Neural crest cell (in vitro differentiated cells): ENCODE results near the gene CHTF18. TPM values are rescaled to one million over a fixed set of nuclear protein-coding genes. Genes with fewer than 3 reads are reported as not detected.

Experiments used
- DNase-seq: peaks from one replicate; pipeline ENCODE4 v3.0.0; 2021; ENCODE audit warnings: low read depth, mixed read lengths, low spot score
- H3K27ac Mint-ChIP-seq: one replicate; pipeline ENCODE4 v1.8.0; 2021; ENCODE audit warnings: mild to moderate bottlenecking, mixed read lengths; ENCODE audit not compliant: unreplicated experiment
- H3K27me3 Mint-ChIP-seq: 2 replicates; pipeline ENCODE4 v1.8.0; 2021; ENCODE audit warnings: low read depth, mild to moderate bottlenecking, mixed read lengths
- H3K36me3 Mint-ChIP-seq: 2 replicates; pipeline ENCODE4 v1.8.0; 2021; ENCODE audit warnings: low read depth, mild to moderate bottlenecking, mixed read lengths
- H3K4me1 Mint-ChIP-seq: 2 replicates; pipeline ENCODE4 v1.8.0; 2021; ENCODE audit warnings: mixed read lengths
- H3K4me3 Mint-ChIP-seq: one replicate; pipeline ENCODE4 v1.8.0; 2021; ENCODE audit warnings: mild to moderate bottlenecking, mixed read lengths
- H3K9me3 Mint-ChIP-seq: 2 replicates; pipeline ENCODE4 v1.8.0; 2021; ENCODE audit warnings: mixed read lengths
- CTCF ChIP-seq: fragments of 200-600 bp; sonication (generic); conservative IDR thresholded peaks from 2 replicates; pipeline ENCODE4 v1.5.0; 2021; ENCODE audit warnings: antibody characterized with exemption, mild to moderate bottlenecking
- total RNA-seq: library from RNA; stranded (reverse); gene quantifications from 2 replicates; pipeline ENCODE4 v1.2.1, GENCODE V29; 2021

CHTF18 gene
- total RNA-seq, 1 donor from 2014 or later = 169 TPM

- Mint-ChIP-seq H3K4me1 (no peaks in the 10 kb centered on the region), H3K27ac (no peak overlapping the region), H3K27me3 (no peaks in the 10 kb centered on the region), H3K4me3 (no peak overlapping the region), H3K36me3 (no peaks in the 10 kb centered on the region), H3K9me3 (no peaks in the 10 kb centered on the region)
- TF ChIP-seq CTCF = peak; percentile 36
- no peak for DNase-seq
These were observed 44.5 kb upstream of the CHTF18 start for GRCh38 chr16:743794-744500.

DNA sequence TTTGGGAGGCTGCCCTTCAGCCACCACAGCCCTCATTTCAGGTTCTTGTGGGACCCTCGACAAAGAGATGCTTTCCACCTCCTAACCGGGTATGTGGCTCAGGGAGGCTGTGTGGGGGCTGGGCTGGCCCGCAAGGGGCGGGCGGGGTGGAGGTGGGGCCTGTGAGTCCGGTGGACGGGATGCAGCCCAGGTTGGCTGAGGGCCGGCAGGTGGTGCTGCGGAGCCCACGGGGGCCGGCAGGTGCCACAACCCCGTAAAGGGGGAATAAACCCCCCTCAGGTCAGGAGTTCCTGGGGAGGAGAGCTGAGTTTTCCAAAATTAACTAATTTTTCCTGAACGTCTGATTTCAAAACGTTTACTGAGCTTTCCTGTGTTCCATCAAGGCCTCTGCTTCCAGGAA is 42.7 kb upstream of the CHTF18 start:
- no peak overlapping the region for H3K27ac Mint-ChIP-seq
- H3K4me1 Mint-ChIP-seq = no peaks in the 10 kb centered on the region
- no peaks in the 10 kb centered on the region for H3K27me3 Mint-ChIP-seq
- no peak overlapping the region for H3K4me3 Mint-ChIP-seq
- no peaks in the 10 kb centered on the region for H3K9me3 Mint-ChIP-seq
- no peak for DNase-seq
- no peaks in the 10 kb centered on the region for H3K36me3 Mint-ChIP-seq
- peak; percentile 66 for TF ChIP-seq CTCF

DNA sequence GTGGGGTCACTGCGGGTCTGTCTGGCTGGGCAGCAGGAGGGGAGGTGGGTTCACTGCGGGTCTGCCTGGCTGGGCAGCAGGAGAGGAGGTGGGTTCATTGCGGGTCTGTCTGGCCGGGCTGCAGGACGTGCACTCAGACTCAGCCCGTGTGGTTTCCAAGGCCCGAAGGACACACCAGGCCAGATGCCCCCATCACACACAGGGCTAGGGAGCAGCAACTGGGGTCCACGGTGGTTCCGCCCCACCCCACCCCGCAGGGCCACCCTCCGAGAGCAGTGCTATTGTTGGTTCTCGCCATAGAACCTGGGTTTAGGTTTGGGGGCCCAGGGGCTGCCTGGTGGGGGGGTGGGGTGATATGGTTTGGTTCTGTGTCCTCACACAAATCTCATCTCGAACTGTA is 41.8 kb upstream of the CHTF18 start:
- Mint-ChIP-seq H3K27ac (no peak overlapping the region), H3K27me3 (no peaks in the 10 kb centered on the region), H3K9me3 (no peaks in the 10 kb centered on the region), H3K4me3 (no peak overlapping the region), H3K4me1 (peaks cover 6% of the 10 kb centered on the region), H3K36me3 (no peaks in the 10 kb centered on the region)
- no peak for TF ChIP-seq CTCF
- no peak for DNase-seq

DNA sequence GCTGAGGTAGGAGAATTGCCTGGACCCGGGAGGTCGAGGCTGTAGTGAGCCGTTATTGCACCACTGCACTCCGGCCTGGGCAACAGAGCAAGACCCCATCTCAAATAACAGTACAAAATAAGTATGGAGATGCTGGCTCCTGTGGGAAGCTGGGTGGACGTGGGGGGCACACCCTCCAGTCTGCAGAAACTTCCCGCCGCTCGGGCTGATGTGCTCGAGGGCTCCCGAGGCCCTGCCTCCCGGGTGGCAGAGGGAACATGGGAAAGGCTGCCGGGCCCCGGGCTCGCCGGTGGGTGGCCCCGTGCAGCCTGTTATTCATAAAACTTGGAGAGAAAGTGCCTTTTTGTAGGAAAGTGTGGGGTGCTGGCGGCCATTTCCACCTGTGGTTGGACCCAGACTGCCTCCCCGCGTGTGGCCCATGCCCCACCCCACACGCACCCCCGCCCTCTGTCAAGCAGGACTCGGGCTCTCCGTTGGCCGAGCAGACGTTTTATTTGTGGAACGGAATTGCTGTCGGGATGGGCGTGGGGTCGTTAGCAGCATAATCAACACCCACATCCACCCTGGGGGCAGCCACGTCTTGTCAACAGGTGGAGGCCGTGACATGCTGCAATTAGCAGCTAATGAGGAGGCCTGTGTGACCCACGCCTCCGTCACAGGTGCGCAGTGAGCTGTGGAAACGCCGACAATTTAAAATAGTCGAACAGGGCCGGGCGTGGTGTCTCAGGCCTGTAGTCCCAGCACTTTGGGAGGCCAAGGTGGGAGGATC is 40.3 kb upstream of the CHTF18 start:
- no peak for TF ChIP-seq CTCF
- DNase-seq = no peak
- Mint-ChIP-seq H3K4me3 (no peak overlapping the region), H3K9me3 (no peaks in the 10 kb centered on the region), H3K27ac (no peak overlapping the region), H3K36me3 (no peaks in the 10 kb centered on the region), H3K4me1 (peaks cover 18% of the 10 kb centered on the region), H3K27me3 (peaks cover 5% of the 10 kb centered on the region)

DNA sequence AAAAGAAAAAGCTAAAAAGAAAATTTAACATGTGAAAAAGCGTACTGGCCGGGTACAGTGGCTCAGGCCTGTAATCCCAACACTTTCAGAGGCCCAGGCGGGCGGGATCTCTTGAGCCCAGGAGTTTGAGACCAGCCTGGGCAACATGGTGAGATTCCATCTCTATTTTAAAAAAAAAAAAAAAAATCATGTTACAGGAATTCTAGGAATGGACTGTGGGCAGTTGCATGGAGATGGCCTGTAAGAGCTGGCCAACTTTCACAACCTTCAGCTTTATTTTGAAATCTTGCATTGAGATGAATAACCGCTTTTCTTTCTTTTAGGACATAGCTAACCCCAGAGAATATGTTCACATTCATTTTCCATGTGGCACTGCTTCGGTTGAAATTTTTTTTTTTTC is 39.4 kb upstream of the CHTF18 start:
- Mint-ChIP-seq H3K9me3 (no peaks in the 10 kb centered on the region), H3K36me3 (no peaks in the 10 kb centered on the region), H3K4me1 (peaks cover 18% of the 10 kb centered on the region), H3K27me3 (peaks cover 5% of the 10 kb centered on the region), H3K27ac (no peak overlapping the region), H3K4me3 (no peak overlapping the region)
- TF ChIP-seq CTCF = no peak
- no peak for DNase-seq
